Stimulated activated naive CD4-positive, alpha-beta T cell treated with Interleukin-2 at 50 U/mL for 16 hours (primary cell): ENCODE data around the gene PIGU.
"Not testable (repeated sequence)": the region's sequence is repeated elsewhere in the genome, so short reads cannot be mapped to it uniquely, and the experiment has no call there.

Experiments
- DNase-seq: peaks from one replicate; lab custom pipeline; 2025; lab: John Stamatoyannopoulos, UW

Gene PIGU

DNA sequence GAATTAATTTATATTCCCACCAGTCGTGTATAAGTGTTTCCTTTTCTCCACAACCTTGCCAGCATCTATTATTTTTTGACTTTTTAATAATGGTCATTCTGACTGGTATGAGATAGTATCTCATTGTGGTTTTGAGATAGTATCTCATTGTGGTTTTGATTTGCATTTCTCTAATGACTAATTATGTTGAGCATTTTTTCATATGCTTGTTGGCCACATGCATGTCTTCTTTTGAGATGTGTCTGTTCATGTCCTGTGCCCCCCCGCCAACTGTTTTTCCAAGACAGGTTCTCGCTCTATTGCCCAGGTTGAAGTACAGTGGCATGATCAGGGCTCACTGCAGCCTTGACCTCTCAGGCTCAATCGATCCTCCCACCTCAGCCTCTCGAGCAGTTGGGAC is 15.1 kb downstream of the PIGU start:
- DNase-seq = peak; percentile 8

- not testable (repeated sequence) for DNase-seq
Observed at GRCh38 chr20:34658654-34659053, 18.2 kb downstream of the PIGU start.

GRCh38 chr20:34654207-34654744 is 22.6 kb downstream of the PIGU start:
- DNase-seq = no peak

- no peak for DNase-seq
Observed at GRCh38 chr20:34651200-34651599, 25.7 kb downstream of the PIGU start.

DNA sequence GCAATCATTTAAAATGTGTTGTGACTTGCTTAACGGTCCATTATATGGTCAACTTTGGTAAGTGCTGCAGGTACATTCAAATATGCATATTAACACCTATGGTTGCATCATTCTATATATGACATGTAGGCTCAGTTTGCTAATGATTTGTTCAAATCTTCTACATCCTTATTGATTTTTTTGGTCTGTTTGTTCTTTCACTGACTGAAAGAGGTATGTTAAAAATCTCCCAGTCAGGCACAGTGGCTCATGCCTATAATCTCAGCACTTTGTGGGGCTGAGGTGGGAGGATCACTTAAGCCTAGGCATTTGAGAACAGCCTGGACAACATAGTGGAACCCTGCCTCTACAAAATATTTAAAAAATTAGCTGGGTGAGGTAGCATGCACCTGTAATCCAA is 29.2 kb downstream of the PIGU start:
- no peak for DNase-seq

GRCh38 chr20:34644951-34645350 is 31.9 kb downstream of the PIGU start:
- no peak for DNase-seq

DNA sequence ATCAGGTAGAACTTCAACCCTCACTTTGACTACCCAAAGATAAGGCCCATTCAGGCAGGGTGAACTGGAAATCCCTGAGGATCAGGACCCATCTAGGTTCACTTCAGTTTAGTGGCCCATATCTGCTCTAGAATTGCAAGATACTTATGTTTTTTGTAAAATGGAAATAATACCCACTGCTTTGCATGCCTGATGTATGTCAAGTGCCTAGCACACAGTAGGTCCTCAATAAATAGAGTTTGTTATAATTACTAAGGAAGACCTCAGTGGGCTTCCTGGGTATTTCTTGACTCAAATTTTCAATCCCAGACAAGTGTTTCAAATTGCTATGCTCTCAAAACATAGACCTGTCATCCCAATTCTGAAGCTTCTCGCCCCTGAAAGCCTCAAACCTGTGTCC is 32.5 kb downstream of the PIGU start:
- no peak for DNase-seq

GRCh38 chr20:34643928-34644327 is 33.0 kb downstream of the PIGU start:
- no peak for DNase-seq

- DNase-seq = no peak
Observed at GRCh38 chr20:34642009-34642408, 34.9 kb downstream of the PIGU start.

- DNase-seq = no peak
Observed at GRCh38 chr20:34639755-34640222, 37.1 kb downstream of the PIGU start.

- DNase-seq = no peak
Observed at GRCh38 chr20:34638532-34638931, 38.4 kb downstream of the PIGU start.

DNA sequence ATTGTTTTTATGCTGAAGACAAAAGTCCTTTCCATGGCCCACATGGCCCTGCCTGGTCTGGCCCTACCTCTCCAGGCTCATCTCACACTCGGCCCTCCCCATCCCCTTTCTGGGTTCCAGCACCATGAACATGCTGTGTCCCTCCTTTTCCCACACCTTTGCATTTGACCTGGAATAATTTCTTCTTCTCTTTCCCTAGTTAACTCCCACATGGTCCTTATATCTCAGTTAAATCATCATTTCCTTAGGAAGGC is 38.9 kb downstream of the PIGU start:
- no peak for DNase-seq

GRCh38 chr20:34637245-34638038 is 39.5 kb downstream of the PIGU start:
- no peak for DNase-seq

DNA sequence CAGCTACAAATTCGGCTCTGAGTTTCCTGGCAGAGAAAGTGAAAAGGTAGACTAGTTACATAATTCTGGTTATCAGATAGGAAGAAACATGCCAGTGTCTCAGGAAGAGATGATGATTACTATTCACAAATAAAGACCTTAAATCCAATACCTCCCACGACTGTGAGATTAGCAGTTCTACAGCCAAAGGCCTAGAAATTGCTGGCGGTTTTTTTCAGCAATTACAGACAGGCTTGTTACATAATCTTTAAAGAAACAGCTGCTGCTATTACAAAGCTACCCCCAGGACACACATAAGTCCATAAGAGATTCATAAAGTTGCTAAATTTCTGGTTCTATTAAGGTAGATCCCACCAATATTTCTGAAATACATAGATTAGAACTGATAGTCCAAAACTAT is 40.2 kb downstream of the PIGU start:
- no peak for DNase-seq

- no peak for DNase-seq
Observed at GRCh38 chr20:34634392-34634791, 42.5 kb downstream of the PIGU start.

DNA sequence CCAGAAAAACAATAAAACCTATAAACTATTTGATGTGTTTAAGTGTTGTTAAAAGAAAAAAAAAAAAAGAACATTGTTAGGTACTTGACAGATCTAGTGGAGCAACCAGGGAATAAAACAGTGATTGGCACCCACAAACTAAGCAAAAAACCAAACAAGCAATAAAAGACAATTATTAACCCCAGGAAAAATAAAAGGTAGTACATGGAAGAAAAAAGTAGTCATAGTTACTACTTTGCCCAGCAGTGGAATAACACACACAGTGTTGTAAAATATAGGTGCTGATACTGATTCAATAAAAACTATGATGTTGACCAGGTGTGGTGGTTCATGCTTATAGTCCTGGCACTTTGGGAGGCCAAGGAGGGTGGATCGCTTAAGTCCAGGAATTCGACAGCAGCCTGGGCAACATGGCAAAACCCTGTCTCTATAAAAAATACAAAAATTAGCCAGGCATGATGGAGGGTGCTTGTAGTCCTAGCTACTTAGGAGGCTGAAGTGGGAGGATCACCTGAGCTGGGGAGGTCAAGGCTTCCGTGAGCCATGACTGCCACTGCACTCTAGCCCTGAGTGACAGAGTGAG is 43.9 kb downstream of the PIGU start:
- no peak for DNase-seq

GRCh38 chr20:34629904-34630303 is 47.0 kb downstream of the PIGU start:
- DNase-seq = no peak

GRCh38 chr20:34629342-34629741 is 47.5 kb downstream of the PIGU start:
- no peak for DNase-seq

- DNase-seq = no peak
Observed at GRCh38 chr20:34628026-34628425, 48.9 kb downstream of the PIGU start.

GRCh38 chr20:34627458-34627857 is 49.4 kb downstream of the PIGU start:
- no peak for DNase-seq

GRCh38 chr20:34626992-34627391 is 49.9 kb downstream of the PIGU start:
- no peak for DNase-seq

DNA sequence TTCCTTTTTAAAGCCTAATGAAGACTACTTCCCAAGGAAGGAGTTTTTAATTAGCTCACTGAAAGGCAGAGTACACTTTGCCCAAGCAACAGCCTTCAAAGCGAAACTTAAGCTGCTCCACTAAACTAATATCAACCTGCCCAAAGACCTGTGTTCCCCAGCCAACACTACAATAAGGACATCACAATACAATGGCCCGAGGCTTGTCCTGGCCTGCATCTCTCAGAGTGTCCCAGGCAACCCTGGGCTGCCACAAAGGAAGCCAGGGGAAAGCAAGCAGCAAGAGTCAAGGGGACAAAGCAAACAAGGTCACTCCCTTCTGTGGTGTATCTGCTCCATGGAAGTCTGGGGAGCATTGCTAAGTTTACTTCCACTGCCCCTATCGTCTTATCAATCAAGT is 52.3 kb downstream of the PIGU start:
- DNase-seq = no peak

DNA sequence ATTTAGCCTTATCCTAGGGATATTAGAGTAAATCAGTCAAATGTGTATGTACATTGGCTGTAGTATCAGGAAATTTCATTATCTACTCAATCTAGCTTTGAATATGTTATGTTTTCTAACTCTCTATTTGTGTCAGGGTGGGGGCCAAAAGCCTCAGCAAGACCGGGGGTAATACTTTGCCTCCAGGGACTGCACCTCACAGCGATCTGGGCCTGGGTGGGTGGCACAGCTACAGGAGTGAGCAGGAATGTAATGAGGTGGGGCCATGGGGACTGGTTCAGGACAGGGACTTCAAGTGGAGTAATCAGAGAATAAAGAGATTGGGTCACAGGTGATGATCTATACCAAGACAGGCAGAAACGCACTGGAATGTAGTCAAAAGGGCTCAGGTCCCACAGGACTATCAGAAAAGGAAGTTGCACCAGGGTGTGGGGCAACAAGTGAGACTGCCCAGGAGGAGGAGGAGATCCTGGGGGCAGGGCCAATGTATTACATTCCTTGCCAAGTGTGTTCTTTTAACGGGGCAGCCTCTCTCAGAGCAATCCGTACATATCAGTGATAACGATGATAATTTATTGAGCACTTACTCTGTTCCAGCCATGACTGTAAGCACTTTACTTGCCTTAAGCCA is 54.0 kb downstream of the PIGU start:
- no peak for DNase-seq
